ENCODE results near the gene BTG4. TPM values are rescaled to one million over a fixed set of nuclear protein-coding genes. Genes with fewer than 3 reads are reported as not detected.

BTG4 gene
- total and polyA plus RNA-seq, 2 donors (not counting 3 experiments of a cell fraction or from before 2014, with no cell fraction given), result not detected

- peaks cover 12 to 13% of the 10 kb centered on the region in 2 experiments for H3K27me3 ChIP-seq (ENCODE audit: control insufficient read depth in 2 of 2, insufficient read depth in 2 of 2, low read length in 2 of 2)
- ChIA-PET POLR2A (no interaction called here), CTCF (no interaction called here)
- H3K4me2 ChIP-seq (ENCODE audit: insufficient read depth, low read length), result no peak overlapping the region
- no peaks in the 10 kb centered on the region for H3K36me3 ChIP-seq (ENCODE audit: control insufficient read depth in 2 of 2, extremely low read depth in 1 of 2, insufficient read depth in 2 of 2, low read length in 2 of 2)
- no peak overlapping the region for H3K9ac ChIP-seq (replicated peaks; ENCODE audit: extremely low read depth, insufficient read depth, low read length)
- no peaks in the 10 kb centered on the region for H3K9me1 ChIP-seq (replicated peaks; ENCODE audit: control insufficient read depth, extremely low read depth, insufficient read depth, low read length)
- FAIRE-seq (no peak), DNase-seq (ENCODE audit: low read depth, low spot score) (no peak)
- no peaks in the 10 kb centered on the region for H4K20me1 ChIP-seq (replicated peaks; ENCODE audit: control insufficient read depth, extremely low read depth, insufficient read depth, low read length)
- intact Hi-C loops (cut with micrococcal nuclease), result no loop called here
- H3K9me3 ChIP-seq (replicated peaks; ENCODE audit: control insufficient read depth, insufficient read depth, low read length), result no peaks in the 10 kb centered on the region
- no peaks in the 10 kb centered on the region for H3K4me1 ChIP-seq (ENCODE audit: control insufficient read depth, extremely low read depth, insufficient read depth, low read length)
- no peak overlapping the region for H3K4me3 ChIP-seq (replicated peaks in 1 of 3; ENCODE audit: insufficient read depth in 1 of 3, low read depth in 1 of 3, low read length in 3 of 3)
- no peaks in the 10 kb centered on the region for H3K79me2 ChIP-seq (ENCODE audit: control insufficient read depth, insufficient read depth, low read length)
- no peak overlapping the region for H3K27ac ChIP-seq (ENCODE audit: insufficient read depth, low read depth, low read length)
- H2AFZ ChIP-seq (ENCODE audit: low read depth, low read length), result no peak overlapping the region
- dilution Hi-C loops (cut with MboI; ENCODE audit: extremely low pct_ligation_motif_present, low sequenced_read_pairs), result no loop called here
- TF ChIP-seq JUN (IDR thresholded peaks at IDR 0.05; ENCODE audit: borderline replicate concordance, insufficient read depth, insufficient read length, low read depth) (no peak), FOS (IDR thresholded peaks at IDR 0.05; ENCODE audit: borderline replicate concordance, insufficient read depth, low read length) (no peak), MYC (IDR thresholded peaks at IDR 0.05; ENCODE audit: low read depth, low read length) (no peak), POLR2AphosphoS5 (IDR thresholded peaks at IDR 0.05; ENCODE audit: insufficient read depth, low read depth, low read length) (no peak), CTCF (IDR thresholded peaks at IDR 0.05; ENCODE audit: extremely low read depth in 1 of 2, insufficient read depth in 1 of 2, low read depth in 1 of 2, low read length in 2 of 2) (no peak), MAX (IDR thresholded peaks at IDR 0.05; ENCODE audit: insufficient read depth, insufficient read length) (no peak), POLR2A (IDR thresholded peaks at IDR 0.05; ENCODE audit: low read depth, low read length) (no peak), GATA2 (IDR thresholded peaks at IDR 0.05; ENCODE audit: insufficient read depth, insufficient read length, low read depth, low read length) (no peak), EZH2 (IDR thresholded peaks at IDR 0.05; ENCODE audit: borderline replicate concordance, low read depth, low read length, severe bottlenecking) (no peak)
- BruUV-seq (replicated peaks), result no TSS peak
These were observed 42.3 kb upstream of the BTG4 start for GRCh38 chr11:111554532-111554931.
